ENCODE data around the gene NSD2.

The NSD2 gene

DNA sequence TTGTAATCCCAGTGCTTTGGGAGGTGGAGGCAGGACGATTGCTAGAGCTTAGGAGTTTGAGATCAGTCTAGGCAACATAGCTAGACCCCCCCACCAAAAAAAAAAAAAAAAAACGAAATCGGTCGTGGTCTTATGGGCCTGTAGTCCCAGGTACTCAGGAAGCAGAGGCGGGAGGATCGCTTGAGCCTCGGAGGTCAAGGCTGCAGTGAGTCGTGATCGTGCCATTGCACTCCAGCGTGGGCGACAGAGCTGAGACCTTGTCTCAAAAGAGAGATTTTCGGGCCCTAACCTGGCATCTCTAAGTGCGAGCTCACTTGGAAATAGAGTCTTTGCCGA is 8.3 kb upstream of the NSD2 start:
- no peaks in the 10 kb centered on the region for H3K27me3 ChIP-seq (ENCODE audit: low read length)
- no peaks in the 10 kb centered on the region for H4K20me1 ChIP-seq (ENCODE audit: low read depth, low read length)
- peak overlapping the region; percentile 8; the same call in 1 of the 2 replicates for H3K9ac ChIP-seq (ENCODE audit: low read length)
- H3K9me2 ChIP-seq (replicated peaks; ENCODE audit: insufficient read depth, low read length) = no peaks in the 10 kb centered on the region
- TF ChIP-seq, protein P1, sequence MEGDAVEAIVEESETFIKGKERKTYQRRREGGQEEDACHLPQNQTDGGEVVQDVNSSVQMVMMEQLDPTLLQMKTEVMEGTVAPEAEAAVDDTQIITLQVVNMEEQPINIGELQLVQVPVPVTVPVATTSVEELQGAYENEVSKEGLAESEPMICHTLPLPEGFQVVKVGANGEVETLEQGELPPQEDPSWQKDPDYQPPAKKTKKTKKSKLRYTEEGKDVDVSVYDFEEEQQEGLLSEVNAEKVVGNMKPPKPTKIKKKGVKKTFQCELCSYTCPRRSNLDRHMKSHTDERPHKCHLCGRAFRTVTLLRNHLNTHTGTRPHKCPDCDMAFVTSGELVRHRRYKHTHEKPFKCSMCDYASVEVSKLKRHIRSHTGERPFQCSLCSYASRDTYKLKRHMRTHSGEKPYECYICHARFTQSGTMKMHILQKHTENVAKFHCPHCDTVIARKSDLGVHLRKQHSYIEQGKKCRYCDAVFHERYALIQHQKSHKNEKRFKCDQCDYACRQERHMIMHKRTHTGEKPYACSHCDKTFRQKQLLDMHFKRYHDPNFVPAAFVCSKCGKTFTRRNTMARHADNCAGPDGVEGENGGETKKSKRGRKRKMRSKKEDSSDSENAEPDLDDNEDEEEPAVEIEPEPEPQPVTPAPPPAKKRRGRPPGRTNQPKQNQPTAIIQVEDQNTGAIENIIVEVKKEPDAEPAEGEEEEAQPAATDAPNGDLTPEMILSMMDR (IDR thresholded peaks at IDR 0.05; ENCODE audit: insufficient read depth, low read length, poor library complexity, severe bottlenecking) = no peak
- TF ChIP-seq EZH2phosphoT487 (conservative IDR thresholded peaks at IDR 0.05; ENCODE audit: low read length) = no peak
- H3K27ac ChIP-seq (ENCODE audit: low read depth, low read length) = no peak overlapping the region
- H3K4me2 ChIP-seq (ENCODE audit: low read depth, low read length, poor library complexity, severe bottlenecking) = peak overlapping the region; percentile 19
- no peaks in the 10 kb centered on the region for H3K79me2 ChIP-seq (ENCODE audit: insufficient read depth, low read length)
- no peak overlapping the region for H3K4me3 ChIP-seq (ENCODE audit: insufficient read depth, low read length, poor library complexity, severe bottlenecking)
- H3F3A ChIP-seq (ENCODE audit: insufficient read depth) = peaks cover 7% of the 10 kb centered on the region; the same call in 1 of the 2 replicates
- no peaks in the 10 kb centered on the region for H3K9me3 ChIP-seq (ENCODE audit: insufficient read depth, low read length)
- H2AFZ ChIP-seq (ENCODE audit: low read depth, low read length, severe bottlenecking) = no peak overlapping the region
- no peaks in the 10 kb centered on the region for H3K36me3 ChIP-seq (ENCODE audit: low read length)

- TF ChIP-seq, protein P1 (IDR thresholded peaks at IDR 0.05; ENCODE audit: insufficient read depth, low read length, poor library complexity, severe bottlenecking) = no peak
- no peak for TF ChIP-seq EZH2phosphoT487 (conservative IDR thresholded peaks at IDR 0.05; ENCODE audit: low read length)
- H3K4me2 ChIP-seq (ENCODE audit: low read depth, low read length, poor library complexity, severe bottlenecking) = no peak overlapping the region
- H3K36me3 ChIP-seq (ENCODE audit: low read length) = no peaks in the 10 kb centered on the region
- no peaks in the 10 kb centered on the region for H3K9me3 ChIP-seq (ENCODE audit: insufficient read depth, low read length)
- H3F3A ChIP-seq (ENCODE audit: insufficient read depth) = peaks cover 7% of the 10 kb centered on the region; the same call in 1 of the 2 replicates
- no peaks in the 10 kb centered on the region for H3K27me3 ChIP-seq (ENCODE audit: low read length)
- H3K4me3 ChIP-seq (ENCODE audit: insufficient read depth, low read length, poor library complexity, severe bottlenecking) = no peak overlapping the region
- H2AFZ ChIP-seq (ENCODE audit: low read depth, low read length, severe bottlenecking) = no peak overlapping the region
- no peaks in the 10 kb centered on the region for H3K9me2 ChIP-seq (replicated peaks; ENCODE audit: insufficient read depth, low read length)
- H4K20me1 ChIP-seq (ENCODE audit: low read depth, low read length) = no peaks in the 10 kb centered on the region
- no peak overlapping the region for H3K27ac ChIP-seq (ENCODE audit: low read depth, low read length)
- no peaks in the 10 kb centered on the region for H3K79me2 ChIP-seq (ENCODE audit: insufficient read depth, low read length)
- no peak overlapping the region for H3K9ac ChIP-seq (ENCODE audit: low read length)
Observed at GRCh38 chr4:1863297-1864033, 7.7 kb upstream of the NSD2 start.

GRCh38 chr4:1864076-1865008 is 6.9 kb upstream of the NSD2 start:
- H3K27ac ChIP-seq (ENCODE audit: low read depth, low read length) = no peak overlapping the region

More at GRCh38 chr4:1864076-1865008, 6.9 kb upstream of the NSD2 start:
- no peak overlapping the region for H2AFZ ChIP-seq (ENCODE audit: low read depth, low read length, severe bottlenecking)
- no peaks in the 10 kb centered on the region for H3K9me3 ChIP-seq (ENCODE audit: insufficient read depth, low read length)
- no peaks in the 10 kb centered on the region for H3K27me3 ChIP-seq (ENCODE audit: low read length)
- no peaks in the 10 kb centered on the region for H3K36me3 ChIP-seq (ENCODE audit: low read length)
- no peaks in the 10 kb centered on the region for H3K79me2 ChIP-seq (ENCODE audit: insufficient read depth, low read length)
- TF ChIP-seq, protein P1 (IDR thresholded peaks at IDR 0.05; ENCODE audit: insufficient read depth, low read length, poor library complexity, severe bottlenecking) = no peak
- no peak for TF ChIP-seq EZH2phosphoT487 (conservative IDR thresholded peaks at IDR 0.05; ENCODE audit: low read length)
- H4K20me1 ChIP-seq (ENCODE audit: low read depth, low read length) = no peaks in the 10 kb centered on the region
- no peak overlapping the region for H3K9ac ChIP-seq (ENCODE audit: low read length)
- H3K4me2 ChIP-seq (ENCODE audit: low read depth, low read length, poor library complexity, severe bottlenecking) = no peak overlapping the region
- H3K9me2 ChIP-seq (replicated peaks; ENCODE audit: insufficient read depth, low read length) = no peaks in the 10 kb centered on the region
- H3K4me3 ChIP-seq (ENCODE audit: insufficient read depth, low read length, poor library complexity, severe bottlenecking) = no peak overlapping the region
- H3F3A ChIP-seq (ENCODE audit: insufficient read depth) = peaks cover 7% of the 10 kb centered on the region; the same call in 1 of the 2 replicates

Data from SU-DHL-6 (cell line).